Measurements from ENCODE around the gene NTM.

NTM gene

GRCh38 chr11:131656179-131656838, 285.9 kb downstream of the NTM start:
- DNase-seq = no peak

GRCh38 chr11:131656839-131657211, 286.4 kb downstream of the NTM start:
- no peak for DNase-seq

GRCh38 chr11:131658414-131658813, 288.0 kb downstream of the NTM start:
- DNase-seq = no peak

GRCh38 chr11:131658952-131659351, 288.5 kb downstream of the NTM start:
- DNase-seq = no peak

- DNase-seq = no peak
Measured at GRCh38 chr11:131659931-131660330, 289.5 kb downstream of the NTM start.

GRCh38 chr11:131661132-131661531, 290.7 kb downstream of the NTM start:
- DNase-seq = no peak

- DNase-seq = no peak
Measured at GRCh38 chr11:131662317-131662972, 292.0 kb downstream of the NTM start.

GRCh38 chr11:131662993-131663392, 292.6 kb downstream of the NTM start:
- no peak for DNase-seq

- no peak for DNase-seq
Measured at GRCh38 chr11:131663405-131664200, 293.2 kb downstream of the NTM start.

GRCh38 chr11:131664293-131664692, 293.9 kb downstream of the NTM start:
- no peak for DNase-seq

- no peak for DNase-seq
Measured at GRCh38 chr11:131664816-131665215, 294.4 kb downstream of the NTM start.

- DNase-seq = peak; percentile 2 to 9
Measured at GRCh38 chr11:131665344-131665968, 295.0 kb downstream of the NTM start.

GRCh38 chr11:131666006-131666405, 295.6 kb downstream of the NTM start:
- DNase-seq = no peak

GRCh38 chr11:131666617-131667016, 296.2 kb downstream of the NTM start:
- DNase-seq = no peak

GRCh38 chr11:131667566-131667965, 297.2 kb downstream of the NTM start:
- no peak for DNase-seq

GRCh38 chr11:131668500-131669400, 298.3 kb downstream of the NTM start:
- DNase-seq = peak; percentile 31 to 77

- no peak for DNase-seq
Measured at GRCh38 chr11:131669401-131669780, 299.0 kb downstream of the NTM start.

- no peak for DNase-seq
Measured at GRCh38 chr11:131670876-131671275, 300.5 kb downstream of the NTM start.

GRCh38 chr11:131671320-131671719, 300.9 kb downstream of the NTM start:
- no peak for DNase-seq

GRCh38 chr11:131671734-131672133, 301.3 kb downstream of the NTM start:
- no peak for DNase-seq

GRCh38 chr11:131672191-131672590, 301.8 kb downstream of the NTM start:
- DNase-seq = no peak

- DNase-seq = peak; percentile 37 to 76
Measured at GRCh38 chr11:131674051-131674755, 303.8 kb downstream of the NTM start.

Measured in inflammatory macrophage treated with lipopolysaccharide for 1 hour (primary cell).